Measurements from ENCODE around the gene BTN1A1. TPM values are rescaled to one million over a fixed set of nuclear protein-coding genes. Genes with fewer than 3 reads are reported as not detected.
A peak's percentile ranks its signal among the peaks of the same experiment; 100 is the strongest.

Gene BTN1A1
- polyA plus RNA-seq, 1 experiment, result 0.04 TPM

DNA sequence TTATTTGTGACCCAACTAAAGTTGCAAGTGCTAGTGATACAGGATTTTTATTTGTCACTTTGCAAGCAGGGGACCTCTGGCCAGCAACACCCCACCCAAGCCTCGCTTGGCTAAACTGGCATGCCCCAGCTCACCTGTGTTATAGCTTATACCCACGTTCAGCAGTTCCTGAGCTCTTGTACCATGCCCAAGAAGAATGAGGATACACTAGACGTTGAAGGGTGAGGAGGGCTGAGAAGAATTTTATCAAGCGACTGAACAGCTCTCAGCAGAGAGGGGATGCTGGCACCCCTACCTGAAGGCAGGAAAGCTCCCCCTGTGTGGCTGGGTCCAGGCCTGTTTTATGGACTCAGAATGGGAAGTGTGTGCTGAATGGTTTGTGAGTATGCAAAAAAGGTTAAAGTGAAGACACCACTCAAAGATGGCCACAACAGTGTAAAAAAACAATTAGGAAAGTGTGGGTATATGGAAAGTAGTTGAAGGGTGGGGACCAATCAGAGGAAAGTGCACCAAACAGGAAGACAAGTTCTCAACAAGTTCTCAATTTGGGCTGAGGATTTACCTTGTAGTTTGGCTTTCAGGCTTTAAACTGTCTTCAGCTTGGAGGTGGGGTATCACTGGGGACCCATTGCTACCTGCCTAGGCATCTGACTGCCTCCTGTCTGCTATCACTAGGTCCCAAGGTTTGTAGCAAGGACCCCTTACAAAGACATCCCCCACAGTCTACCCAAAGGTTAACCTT, 27.4 kb upstream of the BTN1A1 start:
- TF ChIP-seq, protein P1, sequence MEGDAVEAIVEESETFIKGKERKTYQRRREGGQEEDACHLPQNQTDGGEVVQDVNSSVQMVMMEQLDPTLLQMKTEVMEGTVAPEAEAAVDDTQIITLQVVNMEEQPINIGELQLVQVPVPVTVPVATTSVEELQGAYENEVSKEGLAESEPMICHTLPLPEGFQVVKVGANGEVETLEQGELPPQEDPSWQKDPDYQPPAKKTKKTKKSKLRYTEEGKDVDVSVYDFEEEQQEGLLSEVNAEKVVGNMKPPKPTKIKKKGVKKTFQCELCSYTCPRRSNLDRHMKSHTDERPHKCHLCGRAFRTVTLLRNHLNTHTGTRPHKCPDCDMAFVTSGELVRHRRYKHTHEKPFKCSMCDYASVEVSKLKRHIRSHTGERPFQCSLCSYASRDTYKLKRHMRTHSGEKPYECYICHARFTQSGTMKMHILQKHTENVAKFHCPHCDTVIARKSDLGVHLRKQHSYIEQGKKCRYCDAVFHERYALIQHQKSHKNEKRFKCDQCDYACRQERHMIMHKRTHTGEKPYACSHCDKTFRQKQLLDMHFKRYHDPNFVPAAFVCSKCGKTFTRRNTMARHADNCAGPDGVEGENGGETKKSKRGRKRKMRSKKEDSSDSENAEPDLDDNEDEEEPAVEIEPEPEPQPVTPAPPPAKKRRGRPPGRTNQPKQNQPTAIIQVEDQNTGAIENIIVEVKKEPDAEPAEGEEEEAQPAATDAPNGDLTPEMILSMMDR (IDR thresholded peaks at IDR 0.05; ENCODE audit: low read depth, low read length), result no peak
- H3K27ac ChIP-seq (ENCODE audit: low read depth, low read length), result no peak overlapping the region
- no peak for DNase-seq (ENCODE audit: low read depth, low spot score)
- H3K27me3 ChIP-seq (ENCODE audit: control insufficient read depth, insufficient read depth, low read length), result no peaks in the 10 kb centered on the region
- POLR2A ChIA-PET, result no interaction called here
- H3K9me3 ChIP-seq (ENCODE audit: control insufficient read depth, insufficient read depth, low read length), result no peaks in the 10 kb centered on the region
- no peak overlapping the region; the same call in 1 of the 2 replicates for H3K4me3 ChIP-seq (ENCODE audit: low read depth, low read length)
- CTCF ChIA-PET, result no interaction called here

DNA sequence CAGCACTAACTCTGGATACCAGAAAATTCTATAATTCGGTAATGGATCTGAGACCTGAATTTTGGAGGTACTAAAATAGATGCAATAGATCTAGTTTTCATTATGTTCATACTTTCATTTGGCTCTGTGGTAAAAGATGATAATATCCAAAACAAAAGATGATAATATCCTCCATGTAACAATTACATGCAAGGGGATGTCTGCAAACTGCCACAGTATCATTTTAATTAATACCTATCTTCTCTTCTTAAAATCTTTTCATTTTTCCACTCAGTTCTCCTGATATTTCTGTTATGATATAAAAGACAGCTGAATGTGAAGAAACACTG, 26.7 kb upstream of the BTN1A1 start:
- Histone ChIP-seq H3K4me3 (ENCODE audit: low read depth, low read length) (peak overlapping the region; percentile 50), H3K9me3 (ENCODE audit: control insufficient read depth, insufficient read depth, low read length) (no peaks in the 10 kb centered on the region), H3K27ac (ENCODE audit: low read depth, low read length) (no peak overlapping the region), H3K27me3 (ENCODE audit: control insufficient read depth, insufficient read depth, low read length) (no peaks in the 10 kb centered on the region)
- DNase-seq (ENCODE audit: low read depth, low spot score), result no peak
- CTCF ChIA-PET, result no interaction called here
- TF ChIP-seq, protein P1 (IDR thresholded peaks at IDR 0.05; ENCODE audit: low read depth, low read length), result no peak
- POLR2A ChIA-PET, result interaction anchor here (1.1 to 1.5 kb wide), 3 partner anchors 64 to 257 kb away, joined by 3 to 9 read pairs (median 6); partner anchors contain the start of gene HMGN4

DNA sequence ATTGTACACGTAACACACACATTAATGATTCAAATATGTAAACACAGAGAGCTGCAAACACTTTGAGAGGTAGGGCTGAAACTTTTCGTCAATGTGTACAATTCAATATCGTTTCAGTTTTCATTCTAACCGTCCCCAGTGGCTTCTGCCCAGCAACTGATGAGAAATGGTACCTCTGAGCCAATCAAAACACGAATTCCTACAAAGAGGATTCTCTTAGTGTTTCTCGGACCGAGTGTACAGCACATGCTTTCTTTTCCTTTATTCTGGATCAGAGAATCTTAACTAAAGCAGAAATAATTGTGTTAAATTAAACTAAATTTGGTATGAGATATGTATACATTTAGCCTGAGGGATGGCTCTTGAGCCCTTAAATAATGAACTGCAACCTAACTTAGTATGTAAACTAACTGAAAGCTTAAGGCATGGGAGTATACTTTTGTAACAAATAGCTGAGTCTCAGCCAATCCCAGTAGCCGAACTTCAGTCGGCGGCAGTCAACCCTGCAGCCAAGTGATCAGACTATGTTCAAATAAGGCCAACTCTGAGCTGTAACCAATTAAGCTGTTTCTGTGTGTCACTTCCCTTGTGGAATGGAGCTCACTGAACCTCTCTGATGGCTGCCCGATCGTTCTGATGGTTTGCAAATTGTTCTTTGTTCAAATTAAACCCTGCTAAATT, 26.2 kb upstream of the BTN1A1 start:
- ChIA-PET POLR2A (interaction anchor here (0.6 to 1.5 kb wide), 5 partner anchors 63 to 257 kb away, joined by 3 to 9 read pairs (median 3); partner anchors contain the start of gene HMGN4), CTCF (interaction anchor here (0.7 kb wide), 1 partner anchor 132 kb away, joined by 5 read pairs; no protein-coding TSS in a partner anchor)
- no peaks in the 10 kb centered on the region for H3K9me3 ChIP-seq (ENCODE audit: control insufficient read depth, insufficient read depth, low read length)
- H3K4me3 ChIP-seq (ENCODE audit: low read depth, low read length), result peak overlapping the region; percentile 50
- peak; percentile 87 for DNase-seq (ENCODE audit: low read depth, low spot score)
- TF ChIP-seq, protein P1 (IDR thresholded peaks at IDR 0.05; ENCODE audit: low read depth, low read length), result no peak
- H3K27me3 ChIP-seq (ENCODE audit: control insufficient read depth, insufficient read depth, low read length), result no peaks in the 10 kb centered on the region
- peak overlapping the region; percentile 88 for H3K27ac ChIP-seq (ENCODE audit: low read depth, low read length)

DNA sequence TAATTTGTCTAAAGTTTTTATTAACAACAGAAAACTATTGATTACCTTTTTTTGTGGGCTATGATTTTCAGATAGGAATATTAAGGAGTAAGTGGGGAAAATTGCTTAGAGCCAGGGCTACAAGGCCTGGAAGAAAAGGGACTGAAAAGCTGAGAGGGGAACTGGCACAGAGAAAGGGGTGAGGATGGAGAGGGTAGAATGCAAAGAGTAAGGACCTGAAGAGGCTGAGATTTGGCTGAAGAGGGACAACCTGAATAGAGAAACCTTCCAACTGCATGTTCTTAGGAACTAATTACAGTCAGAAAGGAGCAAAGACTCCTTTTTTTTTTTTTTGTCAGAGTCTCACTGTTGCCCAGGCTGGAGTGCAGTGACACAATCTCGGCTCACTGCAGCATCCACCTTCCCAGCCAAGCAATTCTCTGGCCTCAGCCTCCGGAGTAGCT, 25.6 kb upstream of the BTN1A1 start:
- Histone ChIP-seq H3K27ac (ENCODE audit: low read depth, low read length) (peak overlapping the region; percentile 88), H3K4me3 (ENCODE audit: low read depth, low read length) (peak overlapping the region; percentile 50), H3K9me3 (ENCODE audit: control insufficient read depth, insufficient read depth, low read length) (no peaks in the 10 kb centered on the region), H3K27me3 (ENCODE audit: control insufficient read depth, insufficient read depth, low read length) (no peaks in the 10 kb centered on the region)
- no peak for DNase-seq (ENCODE audit: low read depth, low spot score)
- TF ChIP-seq, protein P1 (IDR thresholded peaks at IDR 0.05; ENCODE audit: low read depth, low read length), result no peak
- ChIA-PET CTCF (interaction anchor here (0.6 to 0.7 kb wide), 2 partner anchors 77 to 133 kb away, joined by 4 to 5 read pairs; no protein-coding TSS in a partner anchor), POLR2A (interaction anchor here (0.6 to 1.5 kb wide), 4 partner anchors 63 to 258 kb away, joined by 3 to 9 read pairs (median 4); partner anchors contain the start of gene HMGN4)

Measured in AG04450 (cell line).